Fibroblast of lung (primary cell): ENCODE results near the gene APOBEC3B. TPM values are rescaled to one million over a fixed set of nuclear protein-coding genes. Genes with fewer than 3 reads are reported as not detected.
A peak's percentile ranks its signal among the peaks of the same experiment; 100 is the strongest.

Source experiments
- DNase-seq, 2 donors: peaks; one replicate each; pipeline versions ENCODE4 v3.0.0 to v3.0.0-alpha.2; 2010; ENCODE audit warnings: low read depth in 2 of 2
- H2AFZ ChIP-seq: 2 replicates; pipeline ENCODE4 v1.5.1; 2012; ENCODE audit warnings: low read length, control low read depth, inconsistent platforms
- H3K27ac ChIP-seq: 2 replicates; pipeline ENCODE4 v1.5.1; 2011; ENCODE audit warnings: low read length, control low read depth; ENCODE audit not compliant: insufficient read depth
- H3K27me3 ChIP-seq: 2 replicates; pipeline ENCODE4 v1.5.1; 2011; ENCODE audit warnings: mild to moderate bottlenecking, low read length; ENCODE audit not compliant: control insufficient read depth, insufficient read depth
- H3K36me3 ChIP-seq: 2 replicates; pipeline ENCODE4 v1.5.1; 2011; ENCODE audit warnings: low read length; ENCODE audit not compliant: control insufficient read depth, insufficient read depth
- H3K4me1 ChIP-seq: 2 replicates; pipeline ENCODE4 v1.5.1; 2011; ENCODE audit warnings: low read length; ENCODE audit not compliant: control insufficient read depth, insufficient read depth; ENCODE audit errors: extremely low read depth
- H3K4me2 ChIP-seq: 2 replicates; pipeline ENCODE4 v1.5.1; 2011; ENCODE audit warnings: low read length, control low read depth; ENCODE audit not compliant: insufficient read depth; ENCODE audit errors: extremely low read depth
- H3K4me3 ChIP-seq, 4 experiments: fragments of 200-600 bp in 1 of 4; sonication (generic) in 1 of 4; replicated peaks in 1 of 4; 2 replicates each; pipeline ENCODE4 v1.5.1; 2011 to 2016; ENCODE audit warnings: low read length in 4 of 4, low read depth in 3 of 4, mild to moderate bottlenecking in 3 of 4, control low read depth in 2 of 4, inconsistent platforms in 1 of 4, mixed read lengths in 1 of 4; ENCODE audit not compliant: insufficient read depth in 1 of 4; ENCODE audit errors: control extremely low read depth in 1 of 4
- H3K79me2 ChIP-seq: 2 replicates; pipeline ENCODE4 v1.5.1; 2012; ENCODE audit warnings: mild to moderate bottlenecking, low read length, inconsistent platforms; ENCODE audit not compliant: control insufficient read depth, insufficient read depth
- H3K9ac ChIP-seq: 2 replicates; pipeline ENCODE4 v1.5.1; 2011; ENCODE audit warnings: mild to moderate bottlenecking, low read length, control low read depth; ENCODE audit not compliant: insufficient read depth
- H3K9me3 ChIP-seq: 2 replicates; pipeline ENCODE4 v1.5.1; 2012; ENCODE audit warnings: low read depth, low read length; ENCODE audit not compliant: control insufficient read depth, insufficient read depth
- H4K20me1 ChIP-seq: 2 replicates; pipeline ENCODE4 v1.5.1; 2011; ENCODE audit warnings: low read length; ENCODE audit not compliant: control insufficient read depth, insufficient read depth; ENCODE audit errors: extremely low read depth
- CTCF ChIP-seq, 2 donors: IDR thresholded peaks in 1 of 2; conservative IDR thresholded peaks in 1 of 2; 1 replicate in 1 of 2; 2 replicates in 1 of 2; pipeline ENCODE4 v1.5.1; 2011 to 2012; ENCODE audit warnings: low read length in 2 of 2, control low read depth in 1 of 2, inconsistent platforms in 1 of 2, low read depth in 1 of 2, mild to moderate bottlenecking in 1 of 2
- EZH2 ChIP-seq: IDR thresholded peaks from 2 replicates; pipeline ENCODE4 v1.5.1; 2012; ENCODE audit warnings: low read length, control low read depth, mild to moderate bottlenecking; ENCODE audit errors: missing control alignments
- polyA plus RNA-seq, 2 donors: library from polyadenylated mRNA; depleted of rRNA in 1 of 2; stranded (reverse) in 1 of 2; unstranded in 1 of 2; fragments of >200 nt; gene quantifications; 2 replicates each; pipeline ENCODE4 v1.2.1, GENCODE V29; 2011 to 2012; ENCODE audit warnings: missing spikeins in 1 of 2
- total RNA-seq: library from RNA; depleted of rRNA; stranded (reverse); fragments of >200 nt; gene quantifications from 2 replicates; pipeline ENCODE4 v1.2.1, GENCODE V29; 2014

APOBEC3B gene
- total and polyA plus RNA-seq, 2 donors (not counting 1 experiment from before 2014, with no cell fraction given): 2.3 to 10.3 TPM

DNA sequence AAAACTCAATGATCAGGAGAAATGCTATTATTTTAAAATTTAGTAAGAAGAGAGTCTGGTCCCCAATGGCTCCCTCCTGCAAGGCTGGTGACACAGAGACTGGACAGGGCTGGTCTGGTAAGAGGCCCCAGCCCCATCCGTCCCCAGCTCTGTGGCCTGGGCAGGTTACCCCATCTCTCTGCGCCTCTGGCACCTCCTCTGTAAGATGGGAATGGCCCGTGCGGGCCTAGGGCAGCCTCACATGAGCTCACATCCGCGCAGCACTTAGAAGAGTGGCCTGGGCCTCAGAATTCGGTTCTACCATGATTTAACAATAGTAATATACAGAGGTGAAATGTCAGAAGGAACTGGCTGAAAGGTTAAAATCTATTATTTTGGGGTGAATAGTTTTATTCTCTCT, 59.8 kb downstream of the APOBEC3B start:
- H3K4me2 ChIP-seq: no peak overlapping the region

More for the DNA sequence above, 59.8 kb downstream of the APOBEC3B start:
- Histone ChIP-seq H4K20me1 (no peaks in the 10 kb centered on the region), H3K9ac (no peak overlapping the region), H2AFZ (no peak overlapping the region), H3K36me3 (no peaks in the 10 kb centered on the region), H3K27me3 (no peaks in the 10 kb centered on the region), H3K4me1 (peaks cover 2% of the 10 kb centered on the region), H3K27ac (no peak overlapping the region), H3K4me3 (peak overlapping the region in 2 of 4 experiments; percentile 72 to 78), H3K9me3 (no peaks in the 10 kb centered on the region), H3K79me2 (no peaks in the 10 kb centered on the region)
- DNase-seq: no peak
- TF ChIP-seq EZH2 (no peak), CTCF (conservative IDR thresholded peaks at IDR 0.05 in 1 of 2, IDR thresholded peaks at IDR 0.05 in 1 of 2; ENCODE audit: low read depth in 1 of 2, low read length in 2 of 2) (no peak)

Other genes with a start within 250 kb of the APOBEC3B start
- gene SUN2, start 226.3 kb upstream of the APOBEC3B start, total RNA-seq: 42.1 and 76.6 TPM in 2 replicates
- gene SUN2, start 226.3 kb upstream of the APOBEC3B start, polyA plus RNA-seq: 26.2 and 27.4 TPM in 2 replicates
- 23.4 and 25.1 TPM in 2 replicates for gene DNAL4, start 188.2 kb upstream of the APOBEC3B start, total RNA-seq
- 9.0 and 13.3 TPM in 2 replicates for gene DNAL4, start 188.2 kb upstream of the APOBEC3B start, polyA plus RNA-seq
- gene NPTXR, start 138.3 kb upstream of the APOBEC3B start, total RNA-seq: 1.0 and 2.0 TPM in 2 replicates
- 0.84 and 1.0 TPM in 2 replicates for gene NPTXR, start 138.3 kb upstream of the APOBEC3B start, polyA plus RNA-seq
- gene CBX6, start 110.1 kb upstream of the APOBEC3B start, total RNA-seq: 45.7 and 53.8 TPM in 2 replicates
- 20.3 and 25.5 TPM in 2 replicates for gene CBX6, start 110.1 kb upstream of the APOBEC3B start, polyA plus RNA-seq
- not detected in 2 replicates for gene APOBEC3A, start 24.7 kb upstream of the APOBEC3B start, total RNA-seq
- gene APOBEC3A, start 24.7 kb upstream of the APOBEC3B start, polyA plus RNA-seq: not detected in 2 replicates
- 9.5 and 19.2 TPM in 2 replicates for gene APOBEC3C, start 31.9 kb downstream of the APOBEC3B start, total RNA-seq
- 44.5 and 54.2 TPM in 2 replicates for gene APOBEC3C, start 31.9 kb downstream of the APOBEC3B start, polyA plus RNA-seq
- 4.9 and 5.9 TPM in 2 replicates for gene APOBEC3D, start 38.8 kb downstream of the APOBEC3B start, total RNA-seq
- gene APOBEC3D, start 38.8 kb downstream of the APOBEC3B start, polyA plus RNA-seq: 3.0 and 4.7 TPM in 2 replicates
- gene APOBEC3F, start 58.5 kb downstream of the APOBEC3B start, total RNA-seq: 6.2 and 7.8 TPM in 2 replicates
- gene APOBEC3F, start 58.5 kb downstream of the APOBEC3B start, polyA plus RNA-seq: 6.3 and 7.0 TPM in 2 replicates
- gene APOBEC3G, start 94.9 kb downstream of the APOBEC3B start, total RNA-seq: 21.8 and 22.1 TPM in 2 replicates
- 11.0 and 14.3 TPM in 2 replicates for gene APOBEC3G, start 94.9 kb downstream of the APOBEC3B start, polyA plus RNA-seq
- 0.26 and 1.3 TPM in 2 replicates for gene APOBEC3H, start 114.9 kb downstream of the APOBEC3B start, total RNA-seq
- gene APOBEC3H, start 114.9 kb downstream of the APOBEC3B start, polyA plus RNA-seq: 0.20 TPM in 1 of 2 replicates, not detected in the other
- 8.7 and 14.7 TPM in 2 replicates for gene CBX7, start 170.3 kb downstream of the APOBEC3B start, total RNA-seq
- 2.8 TPM in 2 replicates for gene CBX7, start 170.3 kb downstream of the APOBEC3B start, polyA plus RNA-seq